ENCODE measurements around the gene ZKSCAN3. TPM values are rescaled to one million over a fixed set of nuclear protein-coding genes. Genes with fewer than 3 reads are reported as not detected.

ZKSCAN3 gene
- total and polyA plus RNA-seq, 10 of the 15 experiments (the other 5 are each of a cell fraction or from before 2014, with no cell fraction given): 0.86 to 4.3 (median 3.1) TPM

GRCh38 chr6:28335040-28335563, 14.6 kb upstream of the ZKSCAN3 start:
- intact Hi-C loops (cut with micrococcal nuclease; ENCODE audit: unreplicated experiment): loop anchor here (1.0 to 5.0 kb wide), 2 partner anchors 68 to 197 kb away; partner anchors contain the start of gene ZSCAN26
- ChIA-PET RAD21 (ENCODE audit: unreplicated experiment) (interaction anchor here (0.9 to 1.4 kb wide), 6 partner anchors 17 to 198 kb away, joined by 3 to 7 read pairs (median 4); partner anchors contain the start of genes ZKSCAN4 and ZSCAN26), POLR2A (interaction anchor here (0.6 to 2.4 kb wide), 8 partner anchors 11 to 197 kb away, joined by 3 to 8 read pairs (median 4); partner anchors contain the start of genes PGBD1, ZKSCAN3 and ZSCAN26), SMC1A (ENCODE audit: uncharacterized antibody, unreplicated experiment) (interaction anchor here (0.8 to 4.8 kb wide), 9 partner anchors 11 to 93 kb away, joined by 3 to 22 read pairs (median 4); partner anchors contain the start of genes PGBD1 and ZSCAN26), CTCF (interaction anchor here (0.7 to 4.6 kb wide), 7 partner anchors 10 to 439 kb away, joined by 3 to 50 read pairs (median 4); partner anchors contain the start of genes ZKSCAN8 and ZSCAN26)
- no TSS peak for BruUV-seq (replicated peaks)
- Histone ChIP-seq H3K27ac (ENCODE audit: control insufficient read depth, insufficient read depth) (peak overlapping the region; percentile 97), H3K9me3 (replicated peaks; ENCODE audit: control insufficient read depth, insufficient read depth, low read length) (peaks cover 3% of the 10 kb centered on the region; the same call in 1 of the 3 replicates), H3K36me3 (ENCODE audit: control insufficient read depth in 2 of 2, insufficient read depth in 2 of 2, low read length in 1 of 2) (no peaks in the 10 kb centered on the region), H2AFZ (ENCODE audit: control insufficient read depth, low read depth, low read length) (peak overlapping the region; percentile 93), H3K27me3 (replicated peaks in 1 of 2; ENCODE audit: control insufficient read depth in 2 of 2, insufficient read depth in 2 of 2, low read length in 1 of 2) (no peaks in the 10 kb centered on the region), H3K4me3 (peak overlapping the region; percentile 72), H3K79me2 (ENCODE audit: control insufficient read depth, insufficient read depth, low read length) (no peaks in the 10 kb centered on the region), H3K4me1 (ENCODE audit: control insufficient read depth, insufficient read depth, low read length) (peaks cover 14% of the 10 kb centered on the region), H3K9ac (ENCODE audit: control insufficient read depth, insufficient read depth, low read length) (peak overlapping the region; percentile 97), H3K4me2 (ENCODE audit: control insufficient read depth, insufficient read depth) (peak overlapping the region; percentile 93), H4K20me1 (ENCODE audit: control insufficient read depth, insufficient read depth) (no peaks in the 10 kb centered on the region)
- 48% methylated on average over 12 of the region's 12 CpGs for WGBS (ENCODE audit: insufficient coverage, insufficient replicate concordance, low lambda C conversion rate, missing lambda C conversion rate)
- ATAC-seq: peak; percentile 1
- FAIRE-seq: peak; percentile 86
- DNase-seq (ENCODE audit: low read depth, low spot score): no peak
- in situ Hi-C loops (cut with MboI): loop anchor here (25.0 kb wide), 1 partner anchor 1673 kb away; the partner anchor contains the start of gene ZNF322
- TF ChIP-seq POLR2AphosphoS5 (IDR thresholded peaks at IDR 0.05; ENCODE audit: low read length): no peak
- TF ChIP-seq ZSCAN29 (IDR thresholded peaks at IDR 0.05): no peak
- TF ChIP-seq MLLT1 (IDR thresholded peaks at IDR 0.05): 0 out of 2 replicates have a peak, but pooled peaks have one; percentile 2
- no peak for TF ChIP-seq ZNF24 (IDR thresholded peaks at IDR 0.05)
- TF ChIP-seq NFYB (IDR thresholded peaks at IDR 0.05; ENCODE audit: insufficient read depth, low read depth, low read length): peak; percentile 92
- no peak for TF ChIP-seq IRF4 (IDR thresholded peaks at IDR 0.05; ENCODE audit: low read depth, low read length)
- no peak for TF ChIP-seq MEF2B (IDR thresholded peaks at IDR 0.05; ENCODE audit: partially characterized antibody, poor library complexity, severe bottlenecking)
- TF ChIP-seq, protein P1, sequence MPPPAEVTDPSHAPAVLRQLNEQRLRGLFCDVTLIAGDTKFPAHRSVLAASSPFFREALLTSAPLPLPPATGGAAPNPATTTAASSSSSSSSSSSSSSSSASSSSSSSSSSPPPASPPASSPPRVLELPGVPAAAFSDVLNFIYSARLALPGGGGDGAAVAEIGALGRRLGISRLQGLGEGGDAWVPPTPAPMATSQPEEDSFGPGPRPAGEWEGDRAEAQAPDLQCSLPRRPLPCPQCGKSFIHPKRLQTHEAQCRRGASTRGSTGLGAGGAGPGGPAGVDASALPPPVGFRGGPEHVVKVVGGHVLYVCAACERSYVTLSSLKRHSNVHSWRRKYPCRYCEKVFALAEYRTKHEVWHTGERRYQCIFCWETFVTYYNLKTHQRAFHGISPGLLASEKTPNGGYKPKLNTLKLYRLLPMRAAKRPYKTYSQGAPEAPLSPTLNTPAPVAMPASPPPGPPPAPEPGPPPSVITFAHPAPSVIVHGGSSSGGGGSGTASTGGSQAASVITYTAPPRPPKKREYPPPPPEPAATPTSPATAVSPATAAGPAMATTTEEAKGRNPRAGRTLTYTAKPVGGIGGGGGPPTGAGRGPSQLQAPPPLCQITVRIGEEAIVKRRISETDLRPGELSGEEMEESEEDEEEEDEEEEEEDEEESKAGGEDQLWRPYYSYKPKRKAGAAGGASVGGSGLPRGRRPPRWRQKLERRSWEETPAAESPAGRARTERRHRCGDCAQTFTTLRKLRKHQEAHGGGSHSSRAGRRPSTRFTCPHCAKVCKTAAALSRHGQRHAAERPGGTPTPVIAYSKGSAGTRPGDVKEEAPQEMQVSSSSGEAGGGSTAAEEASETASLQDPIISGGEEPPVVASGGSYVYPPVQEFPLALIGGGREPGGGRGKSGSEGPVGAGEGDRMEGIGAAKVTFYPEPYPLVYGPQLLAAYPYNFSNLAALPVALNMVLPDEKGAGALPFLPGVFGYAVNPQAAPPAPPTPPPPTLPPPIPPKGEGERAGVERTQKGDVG (CRISPR knock-in tag; IDR thresholded peaks at IDR 0.05): no peak
- TF ChIP-seq HDGF (IDR thresholded peaks at IDR 0.05): no peak
- TF ChIP-seq BRCA1 (IDR thresholded peaks at IDR 0.05; ENCODE audit: low read depth, low read length): no peak
- TF ChIP-seq MYC (IDR thresholded peaks at IDR 0.05; ENCODE audit: insufficient read depth, insufficient read length, insufficient replicate concordance, low read length, severe bottlenecking): no peak
- TF ChIP-seq JUNB (IDR thresholded peaks at IDR 0.05): no peak; the same call in 1 of the 2 replicates
- TF ChIP-seq RB1 (IDR thresholded peaks at IDR 0.05; ENCODE audit: borderline replicate concordance): no peak
- TF ChIP-seq, protein P2, sequence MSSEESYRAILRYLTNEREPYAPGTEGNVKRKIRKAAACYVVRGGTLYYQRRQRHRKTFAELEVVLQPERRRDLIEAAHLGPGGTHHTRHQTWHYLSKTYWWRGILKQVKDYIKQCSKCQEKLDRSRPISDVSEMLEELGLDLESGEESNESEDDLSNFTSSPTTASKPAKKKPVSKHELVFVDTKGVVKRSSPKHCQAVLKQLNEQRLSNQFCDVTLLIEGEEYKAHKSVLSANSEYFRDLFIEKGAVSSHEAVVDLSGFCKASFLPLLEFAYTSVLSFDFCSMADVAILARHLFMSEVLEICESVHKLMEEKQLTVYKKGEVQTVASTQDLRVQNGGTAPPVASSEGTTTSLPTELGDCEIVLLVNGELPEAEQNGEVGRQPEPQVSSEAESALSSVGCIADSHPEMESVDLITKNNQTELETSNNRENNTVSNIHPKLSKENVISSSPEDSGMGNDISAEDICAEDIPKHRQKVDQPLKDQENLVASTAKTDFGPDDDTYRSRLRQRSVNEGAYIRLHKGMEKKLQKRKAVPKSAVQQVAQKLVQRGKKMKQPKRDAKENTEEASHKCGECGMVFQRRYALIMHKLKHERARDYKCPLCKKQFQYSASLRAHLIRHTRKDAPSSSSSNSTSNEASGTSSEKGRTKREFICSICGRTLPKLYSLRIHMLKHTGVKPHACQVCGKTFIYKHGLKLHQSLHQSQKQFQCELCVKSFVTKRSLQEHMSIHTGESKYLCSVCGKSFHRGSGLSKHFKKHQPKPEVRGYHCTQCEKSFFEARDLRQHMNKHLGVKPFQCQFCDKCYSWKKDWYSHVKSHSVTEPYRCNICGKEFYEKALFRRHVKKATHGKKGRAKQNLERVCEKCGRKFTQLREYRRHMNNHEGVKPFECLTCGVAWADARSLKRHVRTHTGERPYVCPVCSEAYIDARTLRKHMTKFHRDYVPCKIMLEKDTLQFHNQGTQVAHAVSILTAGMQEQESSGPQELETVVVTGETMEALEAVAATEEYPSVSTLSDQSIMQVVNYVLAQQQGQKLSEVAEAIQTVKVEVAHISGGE (CRISPR knock-in tag; IDR thresholded peaks at IDR 0.05): no peak
- no peak for TF ChIP-seq ZBED1 (IDR thresholded peaks at IDR 0.05; ENCODE audit: borderline replicate concordance)
- no peak for TF ChIP-seq CREB1 (IDR thresholded peaks at IDR 0.05; ENCODE audit: low read depth)

All from GM12878 (cell line).